Activated CD4-positive, alpha-beta memory T cell treated with anti-CD3 and anti-CD28 coated beads for 36 hours (primary cell): ENCODE data around the gene IL1RL1. TPM values are rescaled to one million over a fixed set of nuclear protein-coding genes. Genes with fewer than 3 reads are reported as not detected.

ENCODE experiments used
- CTCF ChIA-PET: fragments of 350-600 bp; sonication (Branson Sonifier 250); formaldehyde crosslinking; loops from one replicate; lab custom pipeline; 2021; ENCODE audit warnings: antibody characterized with exemption, inconsistent platforms; lab: Charles Lee
- POLR2A ChIA-PET: fragments of 350-600 bp; sonication (Branson Sonifier 250); formaldehyde crosslinking; loops from one replicate; lab custom pipeline; 2021; ENCODE audit warnings: antibody characterized with exemption; lab: Charles Lee
- DNase-seq: peaks from one replicate; pipeline ENCODE4 v3.0.0-alpha.2; 2020
- H3K27ac Mint-ChIP-seq: one replicate; pipeline ENCODE4 v1.8.0; 2021; ENCODE audit warnings: mixed read lengths
- H3K27me3 Mint-ChIP-seq: one replicate; pipeline ENCODE4 v1.8.0; 2021; ENCODE audit warnings: mixed read lengths
- H3K36me3 Mint-ChIP-seq: one replicate; pipeline ENCODE4 v1.8.0; 2021; ENCODE audit warnings: mixed read lengths
- H3K4me1 Mint-ChIP-seq: one replicate; pipeline ENCODE4 v1.8.0; 2021; ENCODE audit warnings: low read depth, mixed read lengths
- H3K4me3 Mint-ChIP-seq: one replicate; pipeline ENCODE4 v1.8.0; 2021; ENCODE audit warnings: mild to moderate bottlenecking, mixed read lengths
- H3K9me3 Mint-ChIP-seq: one replicate; pipeline ENCODE4 v1.8.0; 2021; ENCODE audit warnings: mixed read lengths
- intact Hi-C: fragments of 100-400 bp; cut with micrococcal nuclease; formaldehyde crosslinking; loops from one replicate; pipeline ENCODE4 v1.15.1; 2023
- total RNA-seq, 2 experiments: library from RNA; stranded (reverse); gene quantifications; one replicate each; pipeline ENCODE4 v1.2.3, GENCODE V29; 2021

Gene IL1RL1
- total RNA-seq, 2 experiments from 2014 or later, result 1.3 TPM

DNA sequence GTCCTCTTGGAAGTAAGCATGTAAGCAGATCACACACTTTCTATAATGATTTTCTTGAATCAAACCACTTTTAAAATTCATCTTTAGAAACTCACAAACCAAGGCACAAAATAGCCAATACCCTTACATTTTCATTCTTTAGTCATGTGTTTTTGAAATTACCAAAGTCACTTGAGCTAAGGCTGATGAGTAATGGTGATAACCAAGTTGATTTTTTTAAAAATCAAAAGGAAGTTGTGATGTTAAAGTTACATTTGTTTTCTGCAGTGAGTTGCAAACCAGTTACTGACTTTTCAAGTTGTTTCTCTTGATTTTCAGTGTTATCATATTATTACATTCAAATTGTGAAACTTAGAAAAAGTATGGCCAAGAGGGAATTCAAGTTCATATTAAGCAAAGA, 90.1 kb downstream of the IL1RL1 start:
- Mint-ChIP-seq H3K36me3 (peaks cover 5% of the 10 kb centered on the region), H3K27ac (no peak overlapping the region), H3K4me3 (no peak overlapping the region), H3K9me3 (no peaks in the 10 kb centered on the region), H3K27me3 (no peaks in the 10 kb centered on the region), H3K4me1 (peaks cover 19% of the 10 kb centered on the region)
- CTCF ChIA-PET, result no interaction called here
- DNase-seq, result no peak
- POLR2A ChIA-PET, result no interaction called here
- intact Hi-C loops, result no loop called here

Other genes with a start within 250 kb of the IL1RL1 start
- 10 to 100 TPM; 20.3 to 20.4 TPM for gene IL1R1, start 168.8 kb upstream of the IL1RL1 start, total RNA-seq
- gene IL1RL2, start 124.5 kb upstream of the IL1RL1 start, total RNA-seq, result 1 to 10 TPM; 1.1 to 1.7 TPM
- 10 to 100 TPM; 25.5 to 26.6 TPM for gene IL18R1, start 44.2 kb downstream of the IL1RL1 start, total RNA-seq
- gene IL18RAP, start 111.6 kb downstream of the IL1RL1 start, total RNA-seq, result 10 to 100 TPM in 1 of 2 experiments, 1 to 10 TPM in 1; 9.0 to 10.6 TPM
- under 1 TPM in 1 of 2 experiments, not detected in 1; 0.10 TPM for gene SLC9A4, start 161.7 kb downstream of the IL1RL1 start, total RNA-seq